Measurements from ENCODE around the gene FAM131B.

Gene FAM131B

GRCh38 chr7:143355450-143356385 is 6.8 kb downstream of the FAM131B start:
- TF ChIP-seq CTCF (IDR thresholded peaks at IDR 0.05; ENCODE audit: insufficient read depth, low read length) (no peak), REST (IDR thresholded peaks at IDR 0.05; ENCODE audit: insufficient replicate concordance, low read depth) (no peak), GABPA (IDR thresholded peaks at IDR 0.05; ENCODE audit: low read depth) (no peak), SPI1 (IDR thresholded peaks at IDR 0.05; ENCODE audit: borderline replicate concordance, low read depth) (no peak), POLR2AphosphoS5 (IDR thresholded peaks at IDR 0.05; ENCODE audit: low read depth) (no peak)
- H3K27ac ChIP-seq (replicated peaks) = no peak overlapping the region
- H3K27me3 ChIP-seq (ENCODE audit: insufficient read depth, poor library complexity, severe bottlenecking) = peaks cover 8% of the 10 kb centered on the region
- no peak for DNase-seq (ENCODE audit: low read depth in 1 of 2, low spot score in 1 of 2)
- H3K4me3 ChIP-seq (replicated peaks; ENCODE audit: insufficient read depth, low read length) = no peak overlapping the region

GRCh38 chr7:143354965-143355364 is 7.5 kb downstream of the FAM131B start:
- no peak overlapping the region for H3K27ac ChIP-seq (replicated peaks)
- H3K27me3 ChIP-seq (ENCODE audit: insufficient read depth, poor library complexity, severe bottlenecking) = peaks cover under 1% of the 10 kb centered on the region
- no peak for DNase-seq (ENCODE audit: low read depth in 1 of 2, low spot score in 1 of 2)
- no peak overlapping the region for H3K4me3 ChIP-seq (replicated peaks; ENCODE audit: insufficient read depth, low read length)
- TF ChIP-seq POLR2AphosphoS5 (IDR thresholded peaks at IDR 0.05; ENCODE audit: low read depth) = no peak
- no peak for TF ChIP-seq GABPA (IDR thresholded peaks at IDR 0.05; ENCODE audit: low read depth)
- no peak for TF ChIP-seq CTCF (IDR thresholded peaks at IDR 0.05; ENCODE audit: insufficient read depth, low read length)
- no peak for TF ChIP-seq REST (IDR thresholded peaks at IDR 0.05; ENCODE audit: insufficient replicate concordance, low read depth)
- TF ChIP-seq SPI1 (IDR thresholded peaks at IDR 0.05; ENCODE audit: borderline replicate concordance, low read depth) = no peak

GRCh38 chr7:143354376-143354775 is 8.1 kb downstream of the FAM131B start:
- DNase-seq (ENCODE audit: low read depth in 1 of 2, low spot score in 1 of 2) = no peak
- no peaks in the 10 kb centered on the region for H3K27me3 ChIP-seq (ENCODE audit: insufficient read depth, poor library complexity, severe bottlenecking)
- TF ChIP-seq SPI1 (IDR thresholded peaks at IDR 0.05; ENCODE audit: borderline replicate concordance, low read depth) = no peak
- no peak for TF ChIP-seq CTCF (IDR thresholded peaks at IDR 0.05; ENCODE audit: insufficient read depth, low read length)
- TF ChIP-seq POLR2AphosphoS5 (IDR thresholded peaks at IDR 0.05; ENCODE audit: low read depth) = no peak
- TF ChIP-seq GABPA (IDR thresholded peaks at IDR 0.05; ENCODE audit: low read depth) = no peak
- H3K4me3 ChIP-seq (replicated peaks; ENCODE audit: insufficient read depth, low read length) = no peak overlapping the region
- no peak overlapping the region for H3K27ac ChIP-seq (replicated peaks)
